SK-N-SH treated with all-trans-retinoic acid at 6 μM for 48 hours (cell line): ENCODE measurements around the gene NHLH2.

Experiments
- ATAC-seq: fragments of 200-7000 bp; cut with Tn5 transposase; 3 replicates; pipeline ENCODE4 v1.9.1; 2020; ENCODE audit warnings: mild to moderate bottlenecking, moderate library complexity
- ARNTL ChIP-seq: fragments of 450-650 bp; formaldehyde crosslinking; IDR thresholded peaks from 2 replicates; pipeline ENCODE4 v1.5.0; 2020; ENCODE audit warnings: low read depth, mild to moderate bottlenecking, moderate library complexity, borderline replicate concordance
- BACH2 ChIP-seq: fragments of 250-450 bp; sonication (Bioruptor Pico); IDR thresholded peaks from 2 replicates; pipeline ENCODE4 v1.9.0; 2021; ENCODE audit warnings: mild to moderate bottlenecking, borderline replicate concordance
- CREB5 ChIP-seq: fragments of 250-450 bp; sonication (Bioruptor Pico); IDR thresholded peaks from 2 replicates; pipeline ENCODE4 v1.5.1; 2020; ENCODE audit warnings: low read depth, mild to moderate bottlenecking, moderate library complexity
- CSDC2 ChIP-seq: fragments of 250-450 bp; sonication (Bioruptor Pico); IDR thresholded peaks from 2 replicates; pipeline ENCODE4 v1.5.0; 2020; ENCODE audit warnings: mild to moderate bottlenecking, moderate library complexity
- CSRNP3 ChIP-seq: fragments of 250-450 bp; sonication (Bioruptor Pico); IDR thresholded peaks from 2 replicates; pipeline ENCODE4 v1.5.1; 2021; ENCODE audit warnings: mild to moderate bottlenecking, moderate library complexity
- ESRRG ChIP-seq: fragments of 250-450 bp; sonication (Bioruptor Pico); IDR thresholded peaks from 2 replicates; pipeline ENCODE4 v1.6.1; 2021; ENCODE audit warnings: mild to moderate bottlenecking
- GLIS3 ChIP-seq: fragments of 250-450 bp; sonication (Bioruptor Pico); IDR thresholded peaks from 2 replicates; pipeline ENCODE4 v1.5.0; 2020; ENCODE audit warnings: mild to moderate bottlenecking, moderate library complexity
- ISL1 ChIP-seq: fragments of 250-450 bp; sonication (Bioruptor Pico); IDR thresholded peaks from 2 replicates; pipeline ENCODE4 v2.1.2; 2022; ENCODE audit warnings: mild to moderate bottlenecking, moderate library complexity
- OSR1 ChIP-seq: fragments of 250-450 bp; sonication (Bioruptor Pico); IDR thresholded peaks from 2 replicates; pipeline ENCODE4 v1.8.0; 2022; ENCODE audit warnings: moderate library complexity, mild to moderate bottlenecking, inconsistent platforms
- RARB ChIP-seq: fragments of 250-450 bp; sonication (Bioruptor Pico); IDR thresholded peaks from 2 replicates; pipeline ENCODE4 v1.8.0; 2021; ENCODE audit warnings: mild to moderate bottlenecking, moderate library complexity
- SNAI2 ChIP-seq: fragments of 250-450 bp; sonication (Bioruptor Pico); IDR thresholded peaks from 2 replicates; pipeline ENCODE4 v1.5.0; 2020; ENCODE audit warnings: mild to moderate bottlenecking, moderate library complexity
- TCF4 ChIP-seq: fragments of 250-450 bp; sonication (Bioruptor Pico); IDR thresholded peaks from 2 replicates; pipeline ENCODE4 v1.8.0; 2021; ENCODE audit warnings: mild to moderate bottlenecking, moderate library complexity, borderline replicate concordance
- TOX ChIP-seq: fragments of 250-450 bp; sonication (Bioruptor Pico); IDR thresholded peaks from 2 replicates; pipeline ENCODE4 v1.8.0; 2021; ENCODE audit warnings: mild to moderate bottlenecking, moderate library complexity, borderline replicate concordance
- ZC3H10 ChIP-seq: fragments of 250-450 bp; sonication (Bioruptor Pico); IDR thresholded peaks from 2 replicates; pipeline ENCODE4 v1.5.1; 2021; ENCODE audit warnings: mild to moderate bottlenecking, moderate library complexity
- ZFP30 ChIP-seq: fragments of 450-650 bp; formaldehyde crosslinking; IDR thresholded peaks from 2 replicates; pipeline ENCODE4 v1.5.0; 2022; ENCODE audit warnings: mild to moderate bottlenecking, moderate library complexity
- ZNF565 ChIP-seq: fragments of 450-650 bp; formaldehyde crosslinking; conservative IDR thresholded peaks from 2 replicates; pipeline ENCODE4 v1.5.0; 2020; ENCODE audit warnings: low read depth, mild to moderate bottlenecking, moderate library complexity
- ZNF8 ChIP-seq: fragments of 450-650 bp; formaldehyde crosslinking; IDR thresholded peaks from 2 replicates; pipeline ENCODE4 v1.5.0; 2020; ENCODE audit warnings: mild to moderate bottlenecking, moderate library complexity
- TF ChIP-seq, protein P1 (sequence below): fragments of 250-450 bp; sonication (Bioruptor Pico); IDR thresholded peaks from 2 replicates; pipeline ENCODE4 v1.5.0; 2020; ENCODE audit warnings: mild to moderate bottlenecking, moderate library complexity
- TF ChIP-seq, protein P2 (sequence below): fragments of 250-450 bp; sonication (Bioruptor Pico); IDR thresholded peaks from 2 replicates; pipeline ENCODE4 v1.8.0; 2021; ENCODE audit warnings: low read depth, mild to moderate bottlenecking, moderate library complexity, borderline replicate concordance

Gene NHLH2

DNA sequence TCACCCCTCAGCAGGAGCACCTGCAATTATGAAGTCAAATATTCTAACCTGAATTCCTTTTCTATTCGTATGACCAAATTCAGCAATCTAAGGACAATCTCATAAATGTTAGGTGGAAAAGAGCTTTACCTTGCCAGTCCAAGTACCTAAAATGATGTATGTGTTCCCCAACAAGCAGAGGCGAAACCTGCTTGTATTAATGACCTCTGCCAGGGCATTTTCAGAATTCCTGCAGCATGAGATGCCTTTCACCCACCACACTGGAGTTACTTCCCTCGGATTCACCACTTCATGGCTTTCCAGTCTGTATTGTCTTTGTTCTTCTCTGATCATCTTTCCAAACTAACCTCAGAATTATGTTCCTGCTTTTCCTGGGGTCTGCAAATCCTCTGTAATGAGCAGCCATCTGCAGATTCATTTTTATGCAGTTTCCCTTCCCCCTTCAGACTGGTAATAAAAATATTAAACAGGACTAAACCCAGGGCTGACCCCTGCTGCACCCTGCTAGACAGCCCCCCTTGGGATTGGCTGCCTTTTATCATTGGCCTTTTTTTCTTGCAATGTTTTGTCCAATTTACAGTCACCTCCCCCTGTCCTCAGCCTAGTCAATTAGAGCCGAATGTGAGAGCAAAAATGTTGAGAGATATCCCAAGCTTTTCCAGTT lies 45.8 kb downstream of the NHLH2 start:
- no peak for ATAC-seq
- TF ChIP-seq, protein P1, sequence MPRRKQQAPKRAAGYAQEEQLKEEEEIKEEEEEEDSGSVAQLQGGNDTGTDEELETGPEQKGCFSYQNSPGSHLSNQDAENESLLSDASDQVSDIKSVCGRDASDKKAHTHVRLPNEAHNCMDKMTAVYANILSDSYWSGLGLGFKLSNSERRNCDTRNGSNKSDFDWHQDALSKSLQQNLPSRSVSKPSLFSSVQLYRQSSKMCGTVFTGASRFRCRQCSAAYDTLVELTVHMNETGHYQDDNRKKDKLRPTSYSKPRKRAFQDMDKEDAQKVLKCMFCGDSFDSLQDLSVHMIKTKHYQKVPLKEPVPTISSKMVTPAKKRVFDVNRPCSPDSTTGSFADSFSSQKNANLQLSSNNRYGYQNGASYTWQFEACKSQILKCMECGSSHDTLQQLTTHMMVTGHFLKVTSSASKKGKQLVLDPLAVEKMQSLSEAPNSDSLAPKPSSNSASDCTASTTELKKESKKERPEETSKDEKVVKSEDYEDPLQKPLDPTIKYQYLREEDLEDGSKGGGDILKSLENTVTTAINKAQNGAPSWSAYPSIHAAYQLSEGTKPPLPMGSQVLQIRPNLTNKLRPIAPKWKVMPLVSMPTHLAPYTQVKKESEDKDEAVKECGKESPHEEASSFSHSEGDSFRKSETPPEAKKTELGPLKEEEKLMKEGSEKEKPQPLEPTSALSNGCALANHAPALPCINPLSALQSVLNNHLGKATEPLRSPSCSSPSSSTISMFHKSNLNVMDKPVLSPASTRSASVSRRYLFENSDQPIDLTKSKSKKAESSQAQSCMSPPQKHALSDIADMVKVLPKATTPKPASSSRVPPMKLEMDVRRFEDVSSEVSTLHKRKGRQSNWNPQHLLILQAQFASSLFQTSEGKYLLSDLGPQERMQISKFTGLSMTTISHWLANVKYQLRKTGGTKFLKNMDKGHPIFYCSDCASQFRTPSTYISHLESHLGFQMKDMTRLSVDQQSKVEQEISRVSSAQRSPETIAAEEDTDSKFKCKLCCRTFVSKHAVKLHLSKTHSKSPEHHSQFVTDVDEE (CRISPR knock-in tag), result no peak
- TF ChIP-seq ZNF8 (CRISPR knock-in tag) (no peak), ISL1 (CRISPR knock-in tag) (no peak), GLIS3 (CRISPR knock-in tag) (no peak), SNAI2 (CRISPR knock-in tag) (no peak), TOX (no peak), TCF4 (CRISPR knock-in tag) (no peak), ZFP30 (CRISPR knock-in tag) (no peak)
- TF ChIP-seq, protein P2, sequence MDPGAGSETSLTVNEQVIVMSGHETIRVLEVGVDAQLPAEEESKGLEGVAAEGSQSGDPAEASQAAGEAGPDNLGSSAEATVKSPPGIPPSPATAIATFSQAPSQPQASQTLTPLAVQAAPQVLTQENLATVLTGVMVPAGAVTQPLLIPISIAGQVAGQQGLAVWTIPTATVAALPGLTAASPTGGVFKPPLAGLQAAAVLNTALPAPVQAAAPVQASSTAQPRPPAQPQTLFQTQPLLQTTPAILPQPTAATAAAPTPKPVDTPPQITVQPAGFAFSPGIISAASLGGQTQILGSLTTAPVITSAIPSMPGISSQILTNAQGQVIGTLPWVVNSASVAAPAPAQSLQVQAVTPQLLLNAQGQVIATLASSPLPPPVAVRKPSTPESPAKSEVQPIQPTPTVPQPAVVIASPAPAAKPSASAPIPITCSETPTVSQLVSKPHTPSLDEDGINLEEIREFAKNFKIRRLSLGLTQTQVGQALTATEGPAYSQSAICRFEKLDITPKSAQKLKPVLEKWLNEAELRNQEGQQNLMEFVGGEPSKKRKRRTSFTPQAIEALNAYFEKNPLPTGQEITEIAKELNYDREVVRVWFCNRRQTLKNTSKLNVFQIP, result no peak

GRCh38 chr1:115793162-115793561 lies 47.8 kb downstream of the NHLH2 start:
- TF ChIP-seq OSR1 (no peak), CSRNP3 (CRISPR knock-in tag) (no peak), ZNF8 (CRISPR knock-in tag) (no peak), RARB (CRISPR knock-in tag) (no peak)
- TF ChIP-seq, protein P1 (CRISPR knock-in tag), result no peak
- no peak for ATAC-seq

- ATAC-seq, result no peak
- no peak for TF ChIP-seq ZC3H10
- TF ChIP-seq CSDC2 (CRISPR knock-in tag), result no peak
- TF ChIP-seq, protein P1 (CRISPR knock-in tag), result no peak
- TF ChIP-seq TOX, result no peak
- no peak for TF ChIP-seq ESRRG (CRISPR knock-in tag)
- no peak for TF ChIP-seq CREB5 (CRISPR knock-in tag)
- no peak for TF ChIP-seq ZFP30 (CRISPR knock-in tag)
- no peak for TF ChIP-seq ARNTL (CRISPR knock-in tag)
- no peak for TF ChIP-seq BACH2
- TF ChIP-seq ZNF565 (CRISPR knock-in tag), result no peak
- no peak for TF ChIP-seq OSR1
Observed at GRCh38 chr1:115791816-115792215, 49.1 kb downstream of the NHLH2 start.
